B cell (primary cell): Measurements from ENCODE around the gene ANKRD42. TPM values are rescaled to one million over a fixed set of nuclear protein-coding genes. Genes with fewer than 3 reads are reported as not detected.
"Not testable (repeated sequence)": the region's sequence is repeated elsewhere in the genome, so short reads cannot be mapped to it uniquely, and the experiment has no call there.

Source experiments
- ATAC-seq: fragments of 200-7000 bp; cut with Tn5 transposase; one replicate; pipeline ENCODE4 v1.10.0; 2021; ENCODE audit warnings: low read depth, mild to moderate bottlenecking, moderate number of reproducible peaks, moderate library complexity
- CTCF ChIA-PET: fragments of 350-600 bp; sonication (Branson Sonifier 250); formaldehyde crosslinking; loops from one replicate; lab custom pipeline; 2021; ENCODE audit warnings: antibody characterized with exemption, inconsistent platforms; lab: Charles Lee
- POLR2A ChIA-PET: fragments of 350-600 bp; sonication (Branson Sonifier 250); formaldehyde crosslinking; loops from one replicate; lab custom pipeline; 2021; ENCODE audit warnings: antibody characterized with exemption; lab: Charles Lee
- DNase-seq: peaks from one replicate; pipeline ENCODE4 v3.0.0; 2013
- H2AFZ ChIP-seq: 2 replicates; pipeline ENCODE4 v1.6.1; 2012; ENCODE audit warnings: mild to moderate bottlenecking, low read depth, low read length; ENCODE audit not compliant: insufficient read depth, poor library complexity, severe bottlenecking
- H3K27ac ChIP-seq, 2 donors: 1 replicate in 1 of 2; 2 replicates in 1 of 2; pipeline ENCODE4 v1.5.1; 2012 to 2013; ENCODE audit warnings: low read length in 2 of 2, mild to moderate bottlenecking in 2 of 2, moderate library complexity in 1 of 2
- H3K27me3 ChIP-seq, 4 experiments: fragments of 200-600 bp in 1 of 4; sonication (generic) in 1 of 4; replicated peaks in 1 of 4; 1 replicate in 2 of 4; 2 replicates in 2 of 4; pipeline versions ENCODE4 v1.6.1 to v1.7.0; 2013 to 2016; ENCODE audit warnings: low read length in 3 of 4, mild to moderate bottlenecking in 2 of 4, mixed read lengths in 1 of 4, moderate library complexity in 1 of 4; ENCODE audit not compliant: insufficient read depth in 4 of 4, control insufficient read depth in 3 of 4; ENCODE audit errors: control extremely low read depth in 1 of 4
- H3K36me3 ChIP-seq, 2 experiments: replicated peaks in 1 of 2; 1 replicate in 1 of 2; 2 replicates in 1 of 2; pipeline versions ENCODE4 v1.6.1 to v1.7.1; 2013; ENCODE audit warnings: low read length in 1 of 2; ENCODE audit not compliant: insufficient read depth in 2 of 2, control insufficient read depth in 1 of 2; ENCODE audit errors: control extremely low read depth in 1 of 2, extremely low read depth in 1 of 2
- H3K4me1 ChIP-seq, 2 donors: fragments of 200-600 bp in 1 of 2; sonication (generic) in 1 of 2; 1 replicate in 1 of 2; 2 replicates in 1 of 2; pipeline versions ENCODE4 v1.5.1 to v1.6.1; 2013 to 2017; ENCODE audit warnings: low read length in 2 of 2; ENCODE audit not compliant: control insufficient read depth in 2 of 2, insufficient read depth in 2 of 2
- H3K4me2 ChIP-seq: replicated peaks from 2 replicates; pipeline ENCODE3; 2012; ENCODE audit warnings: mild to moderate bottlenecking, low read depth, low read length; ENCODE audit not compliant: poor library complexity, severe bottlenecking
- H3K4me3 ChIP-seq, 5 experiments: fragments of 200-600 bp in 1 of 5; sonication (generic) in 1 of 5; 1 replicate in 3 of 5; 2 replicates in 2 of 5; pipeline versions ENCODE4 v1.5.1 to v1.7.0; 2011 to 2016; ENCODE audit warnings: low read length in 4 of 5, mild to moderate bottlenecking in 4 of 5, low read depth in 2 of 5, control low read depth in 1 of 5, moderate library complexity in 1 of 5; ENCODE audit not compliant: insufficient read depth in 1 of 5; ENCODE audit errors: control extremely low read depth in 1 of 5, extremely low read depth in 1 of 5
- H3K79me2 ChIP-seq: fragments of 200-600 bp; sonication (generic); one replicate; pipeline ENCODE4 v1.6.0; 2016; ENCODE audit warnings: low read length; ENCODE audit not compliant: control insufficient read depth, insufficient read depth
- H3K9ac ChIP-seq: fragments of 200-600 bp; sonication (generic); 2 replicates; pipeline ENCODE4 v1.6.1; 2017; ENCODE audit warnings: mild to moderate bottlenecking, low read length, moderate library complexity
- H3K9me3 ChIP-seq, 3 donors: one replicate each; pipeline versions ENCODE4 v1.6.1 to v1.7.1; 2013; ENCODE audit warnings: low read length in 2 of 3; ENCODE audit not compliant: control insufficient read depth in 2 of 3, insufficient read depth in 1 of 3; ENCODE audit errors: control extremely low read depth in 1 of 3
- H4K20me1 ChIP-seq: 2 replicates; pipeline ENCODE4 v1.6.0; 2012; ENCODE audit warnings: mild to moderate bottlenecking, low read length; ENCODE audit not compliant: insufficient read depth, control insufficient read depth, poor library complexity, severe bottlenecking
- H3K27ac Mint-ChIP-seq: one replicate; pipeline ENCODE4 v1.8.0; 2021; ENCODE audit warnings: mixed read lengths
- H3K27me3 Mint-ChIP-seq: one replicate; pipeline ENCODE4 v1.8.0; 2021; ENCODE audit warnings: mixed read lengths
- H3K4me1 Mint-ChIP-seq: one replicate; pipeline ENCODE4 v1.8.0; 2021; ENCODE audit warnings: mixed read lengths
- H3K4me3 Mint-ChIP-seq: one replicate; pipeline ENCODE4 v1.8.0; 2021; ENCODE audit warnings: mixed read lengths
- H3K9me3 Mint-ChIP-seq: one replicate; pipeline ENCODE4 v1.8.0; 2022; ENCODE audit warnings: mixed read lengths; ENCODE audit not compliant: insufficient read depth
- CTCF ChIP-seq: fragments of 200-600 bp; IDR thresholded peaks from one replicate; pipeline ENCODE4 v1.8.0; 2022; ENCODE audit warnings: antibody characterized with exemption, mild to moderate bottlenecking
- EZH2 ChIP-seq: IDR thresholded peaks from 2 replicates; pipeline ENCODE4 v1.6.1; 2012; ENCODE audit warnings: borderline replicate concordance, low read depth, mild to moderate bottlenecking, moderate library complexity, low read length; ENCODE audit not compliant: insufficient read depth, poor library complexity, severe bottlenecking
- WGBS: methylation state at CpG from one replicate; pipeline ENCODE4 v1.1.5; 2013; ENCODE audit warnings: missing lambda C conversion rate; ENCODE audit not compliant: insufficient coverage; 5-methylcytosine and 5-hydroxymethylcytosine counted together
- intact Hi-C: fragments of 100-400 bp; cut with micrococcal nuclease; formaldehyde crosslinking; loops from one replicate; pipeline ENCODE4 v1.10.0; 2022
- polyA plus RNA-seq: library from polyadenylated mRNA; depleted of rRNA; stranded (reverse); fragments of >200 nt; gene quantifications from 2 replicates; pipeline ENCODE4 v1.2.3, GENCODE V29; 2012
- total RNA-seq, 2 donors: library from RNA; stranded (reverse); fragments of 120-200 nt in 1 of 2; gene quantifications; 1 replicate in 1 of 2; 2 replicates in 1 of 2; pipeline versions ENCODE4 v1.2.3 to v1.2.4, GENCODE V29; 2013 to 2022

Gene ANKRD42
- total and polyA plus RNA-seq, 2 donors (not counting 1 experiment from before 2014, with no cell fraction given) = 4.1 to 13.3 TPM

- H3K4me3 Mint-ChIP-seq, H4K20me1 ChIP-seq, H3K4me2 ChIP-seq, intact Hi-C loops, H3K9ac ChIP-seq, POLR2A ChIA-PET, H3K9me3 ChIP-seq, H3K27ac ChIP-seq, H2AFZ ChIP-seq, H3K4me1 ChIP-seq, H3K27me3 ChIP-seq, H3K79me2 ChIP-seq, H3K27ac Mint-ChIP-seq, H3K27me3 Mint-ChIP-seq, DNase-seq, H3K4me3 ChIP-seq, H3K4me1 Mint-ChIP-seq, ATAC-seq, CTCF ChIA-PET, H3K9me3 Mint-ChIP-seq: not testable (repeated sequence)
- H3K36me3 ChIP-seq = peaks cover 9 to 36% of the 10 kb centered on the region in 2 experiments
- 100% methylated on average over 1 of the region's 5 CpGs for WGBS
These were observed 78.2 kb downstream of the ANKRD42 start for GRCh38 chr11:83271734-83272133.

GRCh38 chr11:83272627-83273026 is 79.1 kb downstream of the ANKRD42 start:
- no peaks in the 10 kb centered on the region for H3K27me3 ChIP-seq
- H2AFZ ChIP-seq = no peak overlapping the region
- H3K36me3 ChIP-seq = peaks cover 11 to 35% of the 10 kb centered on the region in 2 experiments
- POLR2A ChIA-PET = no interaction called here
- H4K20me1 ChIP-seq = no peaks in the 10 kb centered on the region
- H3K4me3 Mint-ChIP-seq = no peak overlapping the region
- H3K9ac ChIP-seq = no peak overlapping the region
- no peak overlapping the region for H3K4me2 ChIP-seq
- H3K4me1 Mint-ChIP-seq = peaks cover 7% of the 10 kb centered on the region
- CTCF ChIA-PET = interaction anchor here (0.6 to 0.7 kb wide), 3 partner anchors 24 to 1254 kb away, joined by 3 read pairs; no protein-coding TSS in a partner anchor
- ATAC-seq (no peak), DNase-seq (no peak)
- H3K9me3 ChIP-seq = no peaks in the 10 kb centered on the region
- peaks cover 3% of the 10 kb centered on the region for H3K9me3 Mint-ChIP-seq
- no peaks in the 10 kb centered on the region for H3K79me2 ChIP-seq
- no peak overlapping the region for H3K27ac ChIP-seq
- H3K4me1 ChIP-seq = no peaks in the 10 kb centered on the region
- H3K27ac Mint-ChIP-seq = no peak overlapping the region
- TF ChIP-seq CTCF = no peak
- TF ChIP-seq EZH2 = no peak
- intact Hi-C loops = no loop called here
- H3K27me3 Mint-ChIP-seq = no peaks in the 10 kb centered on the region
- H3K4me3 ChIP-seq = no peak overlapping the region
